HCT116 (cell line): ENCODE measurements around the gene KRTAP4-4. TPM values are rescaled to one million over a fixed set of nuclear protein-coding genes. Genes with fewer than 3 reads are reported as not detected.

Experiments
- ATAC-seq: fragments of 200-7000 bp; cut with Tn5 transposase; 2 replicates; pipeline ENCODE4 v1.9.1; 2020; ENCODE audit warnings: mild to moderate bottlenecking, moderate library complexity
- BruUV-seq: library from RNA; stranded (reverse); fragments of 400-500 nt; replicated peaks from 2 replicates; lab custom pipeline; 2021; lab: Mats Ljungman, UMichigan
- CTCF ChIA-PET: fragments of 300-600 bp; sonication (Branson Sonifier 250); formaldehyde crosslinking; loops from one replicate; lab custom pipeline; 2021; ENCODE audit warnings: antibody characterized with exemption; lab: Charles Lee
- POLR2A ChIA-PET: fragments of 300-600, 350-600 bp; sonication (Branson Sonifier 250); formaldehyde crosslinking; loops from one replicate; lab custom pipeline; 2021; ENCODE audit warnings: antibody characterized with exemption; lab: Charles Lee
- RAD21 ChIA-PET, 2 experiments: fragments of 300-600 bp; sonication (Branson Sonifier 250); formaldehyde crosslinking; loops; one replicate each; lab custom pipeline; 2023; ENCODE audit warnings: low total read pairs in 2 of 2; ENCODE audit not compliant: uncharacterized antibody in 2 of 2, unreplicated experiment in 2 of 2, low non-redundant PET in 1 of 2; lab: Charles Lee
- DNase-seq: peaks from one replicate; pipeline ENCODE4 v3.0.0-alpha.2; 2010; ENCODE audit warnings: low read depth, low spot score
- H2AFZ ChIP-seq: fragments of 200-600 bp; shearing (Covaris generic), sonication (generic); 2 replicates; pipeline ENCODE4 v1.6.1; 2017; ENCODE audit warnings: low read depth, mixed run types, mixed read lengths, antibody characterized with exemption, low read length; ENCODE audit not compliant: poor library complexity, severe bottlenecking
- H3K27ac ChIP-seq: 2 replicates; pipeline ENCODE4 v1.5.1; 2012; ENCODE audit warnings: low read depth, low read length
- H3K27me3 ChIP-seq: fragments of 200-600 bp; sonication (generic); 2 replicates; pipeline ENCODE4 v1.6.1; 2016; ENCODE audit warnings: mixed run types, low read length, mixed read lengths; ENCODE audit not compliant: insufficient read depth
- H3K36me3 ChIP-seq, 2 experiments: fragments of 200-500 bp in 1 of 2; fragments of 200-600 bp in 1 of 2; sonication (Bioruptor generic) in 1 of 2; sonication (generic) in 1 of 2; 2 replicates each; pipeline versions ENCODE4 v1.5.1 to v1.6.1; 2014 to 2016; ENCODE audit warnings: low read length in 2 of 2, inconsistent platforms in 1 of 2, mixed read lengths in 1 of 2, mixed run types in 1 of 2; ENCODE audit not compliant: insufficient read depth in 2 of 2, control insufficient read depth in 1 of 2
- H3K4me1 ChIP-seq, 2 experiments: fragments of 200-600 bp in 1 of 2; sonication (generic) in 1 of 2; 2 replicates each; pipeline versions ENCODE4 v1.5.1 to v1.6.1; 2012 to 2017; ENCODE audit warnings: low read length in 2 of 2, inconsistent platforms in 1 of 2, mild to moderate bottlenecking in 1 of 2, mixed read lengths in 1 of 2, mixed run types in 1 of 2, moderate library complexity in 1 of 2; ENCODE audit not compliant: insufficient read depth in 2 of 2, control insufficient read depth in 1 of 2
- H3K4me2 ChIP-seq: fragments of 200-600 bp; sonication (generic); 2 replicates; pipeline ENCODE4 v1.6.1; 2017; ENCODE audit warnings: mixed run types, low read length, mixed read lengths
- H3K4me3 ChIP-seq, 2 experiments: fragments of 200-600 bp in 1 of 2; sonication (generic) in 1 of 2; replicated peaks in 1 of 2; 2 replicates each; pipeline ENCODE4 v1.5.1; 2011 to 2016; ENCODE audit warnings: low read length in 2 of 2, control low read depth in 1 of 2, low read depth in 1 of 2, mild to moderate bottlenecking in 1 of 2, mixed read lengths in 1 of 2, mixed run types in 1 of 2
- H3K79me2 ChIP-seq: fragments of 200-600 bp; sonication (generic); 2 replicates; pipeline ENCODE4 v1.6.1; 2017; ENCODE audit warnings: mild to moderate bottlenecking, mixed run types, low read length, moderate library complexity, mixed read lengths; ENCODE audit not compliant: insufficient read depth
- H3K9ac ChIP-seq: fragments of 200-600 bp; sonication (generic); 2 replicates; pipeline ENCODE4 v1.6.1; 2016; ENCODE audit warnings: low read length, mixed read lengths
- H3K9me2 ChIP-seq: fragments of 200-600 bp; sonication (generic), shearing (Covaris generic); 2 replicates; pipeline ENCODE4 v1.6.1; 2017; ENCODE audit warnings: mixed run types, mild to moderate bottlenecking, moderate library complexity; ENCODE audit not compliant: insufficient read depth
- H3K9me3 ChIP-seq, 2 experiments: fragments of 200-500 bp in 1 of 2; fragments of 200-600 bp in 1 of 2; sonication (Bioruptor generic) in 1 of 2; sonication (generic) in 1 of 2; 2 replicates each; pipeline ENCODE4 v1.6.1; 2014 to 2017; ENCODE audit warnings: low read length in 2 of 2, mixed read lengths in 2 of 2, inconsistent platforms in 1 of 2, low read depth in 1 of 2, mild to moderate bottlenecking in 1 of 2, mixed run types in 1 of 2, moderate library complexity in 1 of 2; ENCODE audit not compliant: control insufficient read depth in 1 of 2, insufficient read depth in 1 of 2
- H4K20me1 ChIP-seq: fragments of 200-600 bp; sonication (generic), shearing (Covaris generic); 2 replicates; pipeline ENCODE4 v1.6.1; 2017; ENCODE audit warnings: mixed run types, mild to moderate bottlenecking, moderate library complexity; ENCODE audit not compliant: insufficient read depth
- CEBPB ChIP-seq: IDR thresholded peaks from 2 replicates; pipeline ENCODE4 v1.6.1; 2012; ENCODE audit warnings: low read depth
- EGR1 ChIP-seq: IDR thresholded peaks from 2 replicates; pipeline ENCODE4 v1.6.1; 2012; ENCODE audit warnings: low read depth
- EZH2 ChIP-seq: fragments of 200-600 bp; sonication (generic); IDR thresholded peaks from 2 replicates; pipeline ENCODE4 v1.6.1; 2017; ENCODE audit warnings: antibody characterized with exemption, mixed run types
- FOSL1 ChIP-seq: IDR thresholded peaks from 2 replicates; pipeline ENCODE4 v1.6.1; 2012; ENCODE audit warnings: low read depth
- JUND ChIP-seq: IDR thresholded peaks from 2 replicates; pipeline ENCODE4 v1.6.1; 2012
- RAD21 ChIP-seq: IDR thresholded peaks from 2 replicates; pipeline ENCODE4 v1.6.1; 2012; ENCODE audit warnings: low read depth, mild to moderate bottlenecking
- REST ChIP-seq: IDR thresholded peaks from 2 replicates; pipeline ENCODE4 v1.6.1; 2012; ENCODE audit warnings: low read depth
- SIN3A ChIP-seq: IDR thresholded peaks from 2 replicates; pipeline ENCODE4 v1.6.1; 2012; ENCODE audit warnings: low read depth
- SP1 ChIP-seq: IDR thresholded peaks from 2 replicates; pipeline ENCODE4 v1.6.1; 2012; ENCODE audit warnings: low read depth
- SRF ChIP-seq: IDR thresholded peaks from 2 replicates; pipeline ENCODE4 v1.6.1; 2012; ENCODE audit warnings: low read depth
- TCF7L2 ChIP-seq: IDR thresholded peaks from 2 replicates; pipeline ENCODE4 v1.7.0; 2011; ENCODE audit warnings: borderline replicate concordance, inconsistent platforms; ENCODE audit not compliant: insufficient read depth, insufficient read length; ENCODE audit errors: extremely low read depth
- YY1 ChIP-seq: IDR thresholded peaks from 2 replicates; pipeline ENCODE4 v1.6.1; 2011; ENCODE audit warnings: low read length, low read depth, moderate library complexity, mild to moderate bottlenecking; ENCODE audit not compliant: insufficient replicate concordance; ENCODE audit errors: extremely low read depth
- ZBTB33 ChIP-seq: IDR thresholded peaks from 2 replicates; pipeline ENCODE4 v1.6.1; 2011; ENCODE audit warnings: mild to moderate bottlenecking, low read length, moderate library complexity; ENCODE audit not compliant: insufficient replicate concordance; ENCODE audit errors: extremely low read depth
- ZFX ChIP-seq: fragments of 450-650 bp; IDR thresholded peaks from 2 replicates; pipeline ENCODE4 v1.6.1; 2017
- ZNF274 ChIP-seq: fragments of 200-500 bp; sonication (Bioruptor generic); IDR thresholded peaks from 2 replicates; pipeline ENCODE4 v1.6.1; 2014; ENCODE audit warnings: mild to moderate bottlenecking, low read depth, low read length, inconsistent platforms
- intact Hi-C: fragments of 100-400 bp; cut with micrococcal nuclease; formaldehyde crosslinking; loops from 2 replicates; pipeline ENCODE4 v1.10.0; 2022
- total RNA-seq: library from RNA; stranded (reverse); gene quantifications from one replicate; pipeline ENCODE4 v1.2.1, GENCODE V29; 2021; ENCODE audit not compliant: unreplicated experiment
- TF ChIP-seq, protein P1 (sequence below): IDR thresholded peaks from 2 replicates; pipeline ENCODE4 v1.6.1; 2012
- TF ChIP-seq, protein P2 (sequence below), 3 experiments: fragments of 200-600 bp in 1 of 3; sonication (generic) in 1 of 3; IDR thresholded peaks in 2 of 3; conservative IDR thresholded peaks in 1 of 3; 2 replicates each; pipeline ENCODE4 v1.5.1; 2012 to 2017; ENCODE audit warnings: low read depth in 2 of 3, low read length in 2 of 3, antibody characterized with exemption in 1 of 3, borderline replicate concordance in 1 of 3, control low read depth in 1 of 3, mild to moderate bottlenecking in 1 of 3, mixed read lengths in 1 of 3, mixed run types in 1 of 3, moderate library complexity in 1 of 3; ENCODE audit not compliant: insufficient read depth in 1 of 3

The KRTAP4-4 gene
- total RNA-seq, 1 experiment from 2014 or later: not detected

- TF ChIP-seq REST (no peak), SP1 (no peak), YY1 (no peak), SRF (no peak), EGR1 (no peak), SIN3A (no peak), ZNF274 (no peak), TCF7L2 (no peak)
- TF ChIP-seq, all 23 proteins: peak for 0
These were observed 15.3 kb downstream of the KRTAP4-4 start (continued) for GRCh38 chr17:41145261-41145660.

DNA sequence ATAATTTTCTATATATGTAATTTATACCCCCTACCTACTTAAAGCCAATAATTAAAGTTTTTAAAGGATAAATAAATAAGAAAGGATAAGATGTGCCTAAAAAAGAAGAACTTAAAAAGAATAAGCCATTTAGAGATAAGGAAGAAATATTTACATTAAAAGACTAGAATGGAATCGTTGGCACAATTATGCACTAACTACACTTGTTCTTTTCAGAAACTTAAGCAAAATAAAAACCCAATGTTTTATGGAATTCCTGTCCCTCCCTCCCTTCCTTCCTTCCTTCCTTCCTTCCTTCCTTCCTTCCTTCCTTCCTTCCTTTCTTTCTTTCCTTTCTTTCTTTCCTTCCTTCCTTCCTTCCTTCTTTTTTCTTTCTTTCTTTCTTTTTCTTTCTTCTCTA lies 15.7 kb downstream of the KRTAP4-4 start:
- POLR2A ChIA-PET: no interaction called here
- Histone ChIP-seq H3K9me3 (peaks cover 0 to 33% of the 10 kb centered on the region in 2 experiments; a peak in 2 of 4 replicates), H3K9me2 (no peaks in the 10 kb centered on the region), H3K36me3 (0 out of 4 replicates have a peak, but pooled peaks cover 0 to 5% of the 10 kb centered on the region in 2 experiments), H3K79me2 (no peaks in the 10 kb centered on the region), H3K4me3 (no peak overlapping the region), H3K27ac (no peak overlapping the region), H3K9ac (no peak overlapping the region), H3K4me1 (no peaks in the 10 kb centered on the region; a peak in 1 of 4 replicates), H2AFZ (no peak overlapping the region), H3K4me2 (no peak overlapping the region), H4K20me1 (no peaks in the 10 kb centered on the region), H3K27me3 (no peaks in the 10 kb centered on the region)
- DNase-seq (no peak), ATAC-seq (no peak)
- no TSS peak for BruUV-seq
- RAD21 ChIA-PET: no interaction called here
- intact Hi-C loops: no loop called here
- CTCF ChIA-PET: no interaction called here
- no peak for TF ChIP-seq YY1
- TF ChIP-seq, protein P1, sequence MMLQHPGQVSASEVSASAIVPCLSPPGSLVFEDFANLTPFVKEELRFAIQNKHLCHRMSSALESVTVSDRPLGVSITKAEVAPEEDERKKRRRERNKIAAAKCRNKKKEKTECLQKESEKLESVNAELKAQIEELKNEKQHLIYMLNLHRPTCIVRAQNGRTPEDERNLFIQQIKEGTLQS: no peak
- TF ChIP-seq JUND: no peak
- no peak for TF ChIP-seq ZFX
- no peak for TF ChIP-seq CEBPB
- TF ChIP-seq, protein P2, sequence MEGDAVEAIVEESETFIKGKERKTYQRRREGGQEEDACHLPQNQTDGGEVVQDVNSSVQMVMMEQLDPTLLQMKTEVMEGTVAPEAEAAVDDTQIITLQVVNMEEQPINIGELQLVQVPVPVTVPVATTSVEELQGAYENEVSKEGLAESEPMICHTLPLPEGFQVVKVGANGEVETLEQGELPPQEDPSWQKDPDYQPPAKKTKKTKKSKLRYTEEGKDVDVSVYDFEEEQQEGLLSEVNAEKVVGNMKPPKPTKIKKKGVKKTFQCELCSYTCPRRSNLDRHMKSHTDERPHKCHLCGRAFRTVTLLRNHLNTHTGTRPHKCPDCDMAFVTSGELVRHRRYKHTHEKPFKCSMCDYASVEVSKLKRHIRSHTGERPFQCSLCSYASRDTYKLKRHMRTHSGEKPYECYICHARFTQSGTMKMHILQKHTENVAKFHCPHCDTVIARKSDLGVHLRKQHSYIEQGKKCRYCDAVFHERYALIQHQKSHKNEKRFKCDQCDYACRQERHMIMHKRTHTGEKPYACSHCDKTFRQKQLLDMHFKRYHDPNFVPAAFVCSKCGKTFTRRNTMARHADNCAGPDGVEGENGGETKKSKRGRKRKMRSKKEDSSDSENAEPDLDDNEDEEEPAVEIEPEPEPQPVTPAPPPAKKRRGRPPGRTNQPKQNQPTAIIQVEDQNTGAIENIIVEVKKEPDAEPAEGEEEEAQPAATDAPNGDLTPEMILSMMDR (IDR thresholded peaks at IDR 0.05 in 2 of 3, conservative IDR thresholded peaks at IDR 0.05 in 1 of 3; ENCODE audit: borderline replicate concordance in 1 of 3, insufficient read depth in 1 of 3, low read depth in 2 of 3, low read length in 2 of 3): no peak
- TF ChIP-seq EGR1: no peak
- TF ChIP-seq FOSL1: no peak
- no peak for TF ChIP-seq EZH2
- no peak for TF ChIP-seq ZBTB33
- TF ChIP-seq RAD21: no peak
